K562 (cell line): ENCODE measurements around the gene STK17A. TPM values are rescaled to one million over a fixed set of nuclear protein-coding genes. Genes with fewer than 3 reads are reported as not detected.

Experiments used
- ATAC-seq: fragments of 200-7000 bp; cut with Tn5 transposase; 3 replicates; pipeline ENCODE4 v1.9.1; 2020; ENCODE audit warnings: moderate library complexity
- BruUV-seq: library from RNA; stranded (reverse); fragments of 400-500 nt; replicated peaks from 2 replicates; lab custom pipeline; 2021; lab: Mats Ljungman, UMichigan
- CTCF ChIA-PET: fragments of 300-600 bp; formaldehyde crosslinking; extraction: SDS; loops from one replicate; lab custom pipeline; 2021; ENCODE audit warnings: low intra/inter-chr PET ratio; lab: Yijun Ruan, JAX
- POLR2A ChIA-PET: fragments of 300-600, 350-650 bp; sonication (Branson Sonifier 250); formaldehyde crosslinking; extraction: SDS; loops from one replicate; lab custom pipeline; 2021; ENCODE audit warnings: antibody characterized with exemption, inconsistent platforms; lab: Yijun Ruan, JAX
- DNase-seq, 4 experiments: peaks; one replicate each; pipeline versions ENCODE4 v3.0.0 to v3.0.0-alpha.2; 2011 to 2018; ENCODE audit warnings: low spot score in 3 of 4, mixed read lengths in 3 of 4; ENCODE audit errors: extremely low read depth in 1 of 4
- FAIRE-seq: peaks from 2 replicates; lab custom pipeline; 2011; peaks lifted over from hg19 to GRCh38; lab: Jason Lieb, UNC
- H2AFZ ChIP-seq: 2 replicates; pipeline ENCODE4 v1.6.0; 2011; ENCODE audit warnings: low read depth, low read length, control low read depth, inconsistent platforms
- H3K27ac ChIP-seq: fragments of 200-600 bp; 3 replicates; pipeline ENCODE4 v1.8.0; 2011; ENCODE audit warnings: low read depth, mild to moderate bottlenecking, control low read depth, inconsistent platforms, low read length, moderate library complexity, mixed read lengths; ENCODE audit errors: extremely low read depth
- H3K27me3 ChIP-seq, 2 experiments: fragments of 300-600 bp in 1 of 2; 2 replicates in 1 of 2; 3 replicates in 1 of 2; pipeline versions ENCODE4 v1.6.0 to v1.8.0; 2011; ENCODE audit warnings: inconsistent platforms in 2 of 2, low read length in 2 of 2, mild to moderate bottlenecking in 1 of 2, mixed read lengths in 1 of 2, moderate library complexity in 1 of 2; ENCODE audit not compliant: control insufficient read depth in 2 of 2, insufficient read depth in 2 of 2
- H3K36me3 ChIP-seq: fragments of 300-600 bp; 3 replicates; pipeline ENCODE4 v1.8.0; 2011; ENCODE audit warnings: mild to moderate bottlenecking, low read length, inconsistent platforms; ENCODE audit not compliant: control insufficient read depth, insufficient read depth
- H3K4me1 ChIP-seq, 2 experiments: fragments of 200-600 bp in 1 of 2; replicated peaks in 1 of 2; 2 replicates in 1 of 2; 3 replicates in 1 of 2; pipeline versions ENCODE4 v1.5.1 to v1.8.0; 2011; ENCODE audit warnings: inconsistent platforms in 2 of 2, low read length in 2 of 2, mild to moderate bottlenecking in 1 of 2, mixed read lengths in 1 of 2, moderate library complexity in 1 of 2; ENCODE audit not compliant: control insufficient read depth in 2 of 2, insufficient read depth in 2 of 2
- H3K4me2 ChIP-seq: 2 replicates; pipeline ENCODE4 v1.6.1; 2011; ENCODE audit warnings: low read length, control low read depth, inconsistent platforms, mixed read lengths; ENCODE audit not compliant: insufficient read depth
- H3K4me3 ChIP-seq: fragments of 200-600 bp; sonication (generic), shearing (Covaris generic); 2 replicates; pipeline ENCODE4 v1.5.1; 2016; ENCODE audit warnings: control low read depth, inconsistent platforms
- H3K79me2 ChIP-seq: fragments of 200-600 bp; 3 replicates; pipeline ENCODE4 v1.8.0; 2011; ENCODE audit warnings: low read length, inconsistent platforms; ENCODE audit not compliant: control insufficient read depth, insufficient read depth
- H3K9ac ChIP-seq, 2 experiments: 2 replicates each; pipeline versions ENCODE4 v1.6.0 to v1.6.1; 2011; ENCODE audit warnings: low read depth in 2 of 2, low read length in 2 of 2, control low read depth in 1 of 2, inconsistent platforms in 1 of 2, mild to moderate bottlenecking in 1 of 2, mixed read lengths in 1 of 2; ENCODE audit not compliant: insufficient read depth in 1 of 2
- H3K9me1 ChIP-seq: one replicate; pipeline ENCODE4 v1.6.0; 2011; ENCODE audit warnings: inconsistent platforms, mild to moderate bottlenecking, low read length, moderate library complexity; ENCODE audit not compliant: control insufficient read depth, insufficient read depth
- H3K9me3 ChIP-seq: replicated peaks from 2 replicates; pipeline ENCODE4 v1.5.1; 2011; ENCODE audit warnings: low read depth, low read length, inconsistent platforms; ENCODE audit not compliant: control insufficient read depth, insufficient read depth
- H4K20me1 ChIP-seq: replicated peaks from 2 replicates; pipeline ENCODE4 v1.6.1; 2011; ENCODE audit warnings: low read length, inconsistent platforms, mixed read lengths; ENCODE audit not compliant: control insufficient read depth, insufficient read depth
- ETV5 ChIP-seq: sonication (generic); formaldehyde crosslinking; IDR thresholded peaks from 2 replicates; pipeline ENCODE4 v1.4.0; 2020; ENCODE audit warnings: low read depth, mild to moderate bottlenecking, missing genetic modification reagents
- GTF2F1 ChIP-seq: IDR thresholded peaks from 2 replicates; pipeline ENCODE4 v1.6.1; 2011; ENCODE audit warnings: low read depth, low read length, improper control_type of control experiment
- RBM17 ChIP-seq: fragments of 200-400 bp; formaldehyde crosslinking; IDR thresholded peaks from 2 replicates; pipeline ENCODE4 v1.6.1; 2017; ENCODE audit warnings: low read depth, mild to moderate bottlenecking, low read length, borderline replicate concordance
- ZNF77 ChIP-seq: fragments of 250-450 bp; sonication (Bioruptor Pico); IDR thresholded peaks from 2 replicates; pipeline ENCODE4 v1.5.0; 2020
- ZSCAN29 ChIP-seq: fragments of 450-650 bp; IDR thresholded peaks from 2 replicates; pipeline ENCODE4 v1.6.1; 2017
- WGBS: fragments of 100-300 bp; shearing (Covaris generic); methylation state at CpG from one replicate; pipeline ENCODE4 v1.1.6; 2016; ENCODE audit warnings: low coverage, mixed read lengths; ENCODE audit not compliant: insufficient coverage; ENCODE audit errors: missing lambda C conversion rate; 5-methylcytosine and 5-hydroxymethylcytosine counted together
- in situ Hi-C: fragments of 300-500 bp; cut with MboI; formaldehyde crosslinking; loops from 4 replicates; pipeline ENCODE4 v1.15.0; 2018; ENCODE audit warnings: inconsistent platforms, mixed read lengths
- intact Hi-C: fragments of 100-400 bp; cut with micrococcal nuclease; formaldehyde crosslinking; loops from 2 replicates; pipeline ENCODE4 v1.14.2; 2022
- polyA plus RNA-seq, 8 experiments: library from polyadenylated mRNA; depleted of rRNA in 4 of 8; stranded (reverse) in 5 of 8; unstranded in 3 of 8; fragments of >200 nt; fragmentation: Nextera tagmentation in 2 of 8; fragmentation: Illumina TruSeq in 1 of 8; extraction: Ambion mirVana in 2 of 8; extraction: Trizol in 1 of 8; gene quantifications; 2 replicates each; pipeline versions ENCODE4 v1.2.1 to v1.2.3, GENCODE V29; 2011 to 2014; ENCODE audit warnings: inconsistent platforms in 1 of 8, missing spikeins in 1 of 8
- total RNA-seq, 7 experiments: library from RNA; depleted of rRNA in 6 of 7; stranded (reverse); fragments of >200 nt in 6 of 7; fragmentation: Illumina TruSeq in 2 of 7; extraction: Trizol in 2 of 7; gene quantifications; 2 replicates each; pipeline versions ENCODE4 v1.2.1 to v1.2.3, GENCODE V29; 2011 to 2021; ENCODE audit warnings: low replicate concordance in 1 of 7
- TF ChIP-seq, protein P1 (sequence below), 2 experiments: fragments of 450-650 bp in 1 of 2; sonication (generic) in 1 of 2; formaldehyde crosslinking in 1 of 2; IDR thresholded peaks; 2 replicates each; pipeline versions ENCODE4 v1.7.1 to v1.9.0; 2016 to 2022; ENCODE audit warnings: inconsistent platforms in 1 of 2, mild to moderate bottlenecking in 1 of 2, missing genetic modification reagents in 1 of 2
- TF ChIP-seq, protein P2 (sequence below): sonication (generic); formaldehyde crosslinking; IDR thresholded peaks from 2 replicates; pipeline ENCODE4 v1.8.0; 2022; ENCODE audit warnings: mild to moderate bottlenecking, missing genetic modification reagents

Gene STK17A
- total and polyA plus RNA-seq, 9 of the 15 experiments (the other 6 are each of a cell fraction or from before 2014, with no cell fraction given): 3.4 to 16.3 (median 13.2) TPM

DNA sequence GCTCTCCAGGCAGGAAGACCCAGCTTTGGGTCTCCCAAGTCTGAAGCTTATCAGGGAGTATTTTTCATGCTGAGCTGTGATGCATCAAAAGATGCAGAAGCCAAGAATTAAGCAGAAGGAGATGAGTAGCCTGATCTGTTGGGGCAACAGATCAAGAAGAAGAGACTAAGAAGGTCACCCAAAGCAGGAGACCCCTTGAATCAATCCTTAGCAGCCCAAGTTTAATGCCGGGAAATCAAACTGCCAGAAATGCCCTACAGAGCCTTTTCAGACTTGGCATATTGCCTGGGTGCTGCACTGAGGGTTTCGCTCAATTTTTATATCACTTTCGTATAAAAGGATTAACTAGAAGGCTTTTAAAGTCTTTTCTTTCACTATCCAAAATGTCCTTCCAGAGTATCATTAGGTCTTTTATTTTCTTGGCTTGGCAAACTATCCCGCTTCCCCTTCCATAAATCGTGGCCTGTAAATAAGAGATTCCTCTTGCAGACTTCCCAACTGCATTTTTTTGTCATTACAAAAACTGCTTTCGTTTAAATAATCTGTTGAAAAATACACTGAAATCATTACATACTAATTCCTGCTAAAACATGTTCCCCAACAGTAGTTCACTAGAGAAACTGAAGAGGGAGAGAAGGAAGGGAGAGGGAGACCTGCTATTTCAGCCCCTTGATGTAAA lies 49.0 kb upstream of the STK17A start:
- intact Hi-C loops (no loop called here), in situ Hi-C loops (no loop called here)
- no peaks in the 10 kb centered on the region for H3K9me1 ChIP-seq
- H3K9ac ChIP-seq: no peak overlapping the region
- H3K4me2 ChIP-seq: no peak overlapping the region
- POLR2A ChIA-PET: no interaction called here
- H2AFZ ChIP-seq: no peak overlapping the region
- peaks cover 0 to 4% of the 10 kb centered on the region in 2 experiments; a peak in 2 of 5 replicates for H3K4me1 ChIP-seq
- ATAC-seq (no peak), DNase-seq (no peak), FAIRE-seq (no peak)
- CTCF ChIA-PET: no interaction called here
- no peaks in the 10 kb centered on the region for H3K9me3 ChIP-seq
- 0% methylated on average over 6 of the region's 6 CpGs for WGBS
- BruUV-seq: no TSS peak
- peaks cover 41 to 57% of the 10 kb centered on the region in 2 experiments for H3K27me3 ChIP-seq
- H3K79me2 ChIP-seq: no peaks in the 10 kb centered on the region
- H3K4me3 ChIP-seq: no peak overlapping the region
- no peaks in the 10 kb centered on the region for H3K36me3 ChIP-seq
- no peaks in the 10 kb centered on the region for H4K20me1 ChIP-seq
- no peak overlapping the region for H3K27ac ChIP-seq
- TF ChIP-seq ETV5 (no peak), ZSCAN29 (no peak), GTF2F1 (no peak), ZNF77 (CRISPR knock-in tag) (no peak), RBM17 (no peak)
- TF ChIP-seq, protein P1, sequence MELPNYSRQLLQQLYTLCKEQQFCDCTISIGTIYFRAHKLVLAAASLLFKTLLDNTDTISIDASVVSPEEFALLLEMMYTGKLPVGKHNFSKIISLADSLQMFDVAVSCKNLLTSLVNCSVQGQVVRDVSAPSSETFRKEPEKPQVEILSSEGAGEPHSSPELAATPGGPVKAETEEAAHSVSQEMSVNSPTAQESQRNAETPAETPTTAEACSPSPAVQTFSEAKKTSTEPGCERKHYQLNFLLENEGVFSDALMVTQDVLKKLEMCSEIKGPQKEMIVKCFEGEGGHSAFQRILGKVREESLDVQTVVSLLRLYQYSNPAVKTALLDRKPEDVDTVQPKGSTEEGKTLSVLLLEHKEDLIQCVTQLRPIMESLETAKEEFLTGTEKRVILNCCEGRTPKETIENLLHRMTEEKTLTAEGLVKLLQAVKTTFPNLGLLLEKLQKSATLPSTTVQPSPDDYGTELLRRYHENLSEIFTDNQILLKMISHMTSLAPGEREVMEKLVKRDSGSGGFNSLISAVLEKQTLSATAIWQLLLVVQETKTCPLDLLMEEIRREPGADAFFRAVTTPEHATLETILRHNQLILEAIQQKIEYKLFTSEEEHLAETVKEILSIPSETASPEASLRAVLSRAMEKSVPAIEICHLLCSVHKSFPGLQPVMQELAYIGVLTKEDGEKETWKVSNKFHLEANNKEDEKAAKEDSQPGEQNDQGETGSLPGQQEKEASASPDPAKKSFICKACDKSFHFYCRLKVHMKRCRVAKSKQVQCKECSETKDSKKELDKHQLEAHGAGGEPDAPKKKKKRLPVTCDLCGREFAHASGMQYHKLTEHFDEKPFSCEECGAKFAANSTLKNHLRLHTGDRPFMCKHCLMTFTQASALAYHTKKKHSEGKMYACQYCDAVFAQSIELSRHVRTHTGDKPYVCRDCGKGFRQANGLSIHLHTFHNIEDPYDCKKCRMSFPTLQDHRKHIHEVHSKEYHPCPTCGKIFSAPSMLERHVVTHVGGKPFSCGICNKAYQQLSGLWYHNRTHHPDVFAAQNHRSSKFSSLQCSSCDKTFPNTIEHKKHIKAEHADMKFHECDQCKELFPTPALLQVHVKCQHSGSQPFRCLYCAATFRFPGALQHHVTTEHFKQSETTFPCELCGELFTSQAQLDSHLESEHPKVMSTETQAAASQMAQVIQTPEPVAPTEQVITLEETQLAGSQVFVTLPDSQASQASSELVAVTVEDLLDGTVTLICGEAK (IDR thresholded peaks at IDR 0.05): no peak
- TF ChIP-seq, protein P1 (CRISPR knock-in tag; IDR thresholded peaks at IDR 0.05): no peak
- TF ChIP-seq, protein P2, sequence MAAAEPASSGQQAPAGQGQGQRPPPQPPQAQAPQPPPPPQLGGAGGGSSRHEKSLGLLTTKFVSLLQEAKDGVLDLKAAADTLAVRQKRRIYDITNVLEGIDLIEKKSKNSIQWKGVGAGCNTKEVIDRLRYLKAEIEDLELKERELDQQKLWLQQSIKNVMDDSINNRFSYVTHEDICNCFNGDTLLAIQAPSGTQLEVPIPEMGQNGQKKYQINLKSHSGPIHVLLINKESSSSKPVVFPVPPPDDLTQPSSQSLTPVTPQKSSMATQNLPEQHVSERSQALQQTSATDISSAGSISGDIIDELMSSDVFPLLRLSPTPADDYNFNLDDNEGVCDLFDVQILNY (CRISPR knock-in tag): no peak
